GM13976 (cell line): Measurements from ENCODE around the gene SCUBE3.
A peak's percentile ranks its signal among the peaks of the same experiment; 100 is the strongest.

ENCODE experiments used
- DNase-seq: peaks from one replicate; pipeline ENCODE4 v3.0.0; 2012; ENCODE audit warnings: low spot score
- CTCF ChIP-seq: IDR thresholded peaks from 2 replicates; pipeline ENCODE4 v1.5.1; 2012; ENCODE audit warnings: borderline replicate concordance, mild to moderate bottlenecking; ENCODE audit not compliant: insufficient read depth; ENCODE audit errors: extremely low read depth, missing control alignments, control extremely low read depth
- in situ Hi-C: fragments of 300-500 bp; cut with MboI; formaldehyde crosslinking; loops from one replicate; pipeline ENCODE4 v1.12.0; 2022; ENCODE audit warnings: low sequenced_read_pairs, mixed read lengths, inconsistent platforms; ENCODE audit not compliant: unreplicated experiment

The SCUBE3 gene

DNA sequence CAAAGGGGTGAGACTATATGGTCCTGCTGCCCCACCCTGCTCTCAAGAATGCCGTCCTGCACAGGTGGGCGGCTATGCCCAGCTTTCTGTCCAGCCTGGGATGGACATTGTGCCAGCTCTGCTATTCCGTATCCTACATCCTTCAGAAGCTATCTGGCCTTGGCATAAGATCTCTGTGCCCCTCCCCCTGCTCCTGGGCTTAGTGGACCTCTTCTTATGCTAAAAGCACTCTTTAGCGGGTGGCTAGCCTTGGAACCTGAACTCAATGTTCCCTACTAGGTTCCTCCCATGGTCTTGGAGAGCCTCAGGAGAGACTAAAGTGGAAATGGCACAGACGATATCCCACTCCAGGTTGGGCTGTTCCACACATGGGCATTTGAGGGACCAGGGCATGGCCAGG lies 22.5 kb downstream of the SCUBE3 start:
- TF ChIP-seq CTCF, result no peak
- no peak for DNase-seq
- in situ Hi-C loops, result no loop called here

- no peak for DNase-seq
- in situ Hi-C loops, result no loop called here
- no peak for TF ChIP-seq CTCF
These were observed 23.7 kb downstream of the SCUBE3 start for GRCh38 chr6:35237476-35237875.

- no peak for TF ChIP-seq CTCF
- no peak for DNase-seq
- in situ Hi-C loops, result no loop called here
These were observed 25.1 kb downstream of the SCUBE3 start for GRCh38 chr6:35238843-35239289.

GRCh38 chr6:35239581-35239980 lies 25.8 kb downstream of the SCUBE3 start:
- TF ChIP-seq CTCF, result no peak
- DNase-seq, result no peak
- in situ Hi-C loops, result no loop called here

DNA sequence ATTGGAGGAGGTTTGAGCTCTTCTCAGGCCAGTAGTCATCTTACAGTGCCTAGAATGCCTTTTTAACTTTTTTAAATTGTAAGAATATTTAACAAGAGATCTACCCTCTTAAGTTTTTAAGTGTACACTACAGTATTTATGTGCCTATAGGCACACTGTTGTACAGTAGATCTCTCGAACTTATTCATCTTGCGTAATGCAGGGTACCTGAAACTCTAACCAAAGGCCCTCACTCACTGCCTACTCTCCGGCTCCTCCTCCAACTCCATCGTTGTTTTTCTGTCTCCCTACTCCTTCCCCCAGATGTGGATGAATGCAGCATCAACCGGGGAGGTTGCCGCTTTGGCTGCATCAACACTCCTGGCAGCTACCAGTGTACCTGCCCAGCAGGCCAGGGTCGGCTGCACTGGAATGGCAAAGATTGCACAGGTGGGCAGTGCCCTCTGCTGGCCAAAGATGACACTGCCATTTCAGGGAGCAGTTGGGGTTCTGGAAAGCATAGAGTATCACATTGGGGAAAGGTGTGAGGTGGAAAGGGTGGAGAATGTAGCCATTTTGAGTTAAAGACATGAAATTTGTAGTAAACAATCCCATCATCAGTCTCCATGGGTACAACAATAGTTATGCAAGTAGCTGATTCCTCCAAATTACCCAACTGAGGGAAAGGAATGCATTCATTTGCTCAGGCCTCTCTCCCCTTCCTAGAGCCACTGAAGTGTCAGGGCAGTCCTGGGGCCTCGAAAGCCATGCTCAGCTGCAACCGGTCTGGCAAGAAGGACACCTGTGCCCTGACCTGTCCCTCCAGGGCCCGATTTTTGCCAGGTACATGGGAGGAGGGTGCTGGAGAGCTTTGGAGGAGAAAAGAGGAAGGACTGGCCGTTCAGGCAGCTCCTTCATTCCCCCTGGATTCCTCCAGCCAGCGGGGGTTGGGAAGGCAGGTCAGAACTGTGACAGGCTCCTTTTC lies 27.4 kb downstream of the SCUBE3 start:
- TF ChIP-seq CTCF, result peak; percentile 99
- peak; percentile 86 for DNase-seq
- in situ Hi-C loops, result no loop called here

DNA sequence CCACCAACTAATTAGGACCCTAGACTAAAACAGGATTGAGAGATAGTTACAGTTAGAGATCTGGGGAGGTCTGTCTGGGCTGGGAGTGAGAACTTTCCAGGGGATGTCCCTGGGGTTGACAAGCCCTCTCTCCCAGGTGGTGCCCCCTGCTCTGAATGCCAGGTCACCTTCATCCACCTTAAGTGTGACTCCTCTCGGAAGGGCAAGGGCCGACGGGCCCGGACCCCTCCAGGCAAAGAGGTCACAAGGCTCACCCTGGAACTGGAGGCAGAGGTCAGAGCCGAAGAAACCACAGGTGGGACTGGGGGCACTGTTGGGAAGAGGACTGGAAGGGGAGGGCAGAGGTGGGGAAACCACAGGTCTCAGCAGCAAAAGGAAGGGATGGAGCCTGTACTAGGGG lies 28.7 kb downstream of the SCUBE3 start:
- TF ChIP-seq CTCF, result no peak
- in situ Hi-C loops, result no loop called here
- no peak for DNase-seq

- in situ Hi-C loops, result no loop called here
- no peak for TF ChIP-seq CTCF
- DNase-seq, result no peak
These were observed 29.1 kb downstream of the SCUBE3 start for GRCh38 chr6:35242906-35243305.
